Esophagus muscularis mucosa (tissue), 4 donors: Measurements from ENCODE around the gene ATP10A. TPM values are rescaled to one million over a fixed set of nuclear protein-coding genes. Genes with fewer than 3 reads are reported as not detected.

Source experiments
- DNase-seq: peaks from one replicate; pipeline ENCODE4 v3.0.0-alpha.2; 2017; ENCODE audit errors: extremely low spot score
- H3K27ac ChIP-seq, 4 donors: fragments of 200-600 bp; sonication (generic); replicated peaks in 1 of 4; 1 replicate in 3 of 4; 2 replicates in 1 of 4; pipeline ENCODE4 v1.5.1; 2016 to 2019; ENCODE audit warnings: mild to moderate bottlenecking in 1 of 4
- H3K27me3 ChIP-seq, 4 donors: fragments of 200-600 bp; sonication (generic); one replicate each; pipeline versions ENCODE4 v1.5.1 to v1.6.0; 2016 to 2019
- H3K36me3 ChIP-seq, 4 donors: fragments of 200-600 bp; sonication (generic); one replicate each; pipeline ENCODE4 v1.5.1; 2016 to 2019
- H3K4me1 ChIP-seq, 4 donors: fragments of 200-600 bp; sonication (generic); one replicate each; pipeline ENCODE4 v1.5.1; 2016 to 2019
- H3K4me3 ChIP-seq, 4 donors: fragments of 200-600 bp; sonication (generic); 1 replicate in 2 of 4; 2 replicates in 2 of 4; pipeline ENCODE4 v1.5.1; 2016 to 2019; ENCODE audit warnings: mild to moderate bottlenecking in 4 of 4, moderate library complexity in 1 of 4
- H3K9me3 ChIP-seq, 4 donors: fragments of 200-600 bp; sonication (generic); 1 replicate in 3 of 4; 2 replicates in 1 of 4; pipeline ENCODE4 v1.5.1; 2016 to 2019
- EP300 ChIP-seq: sonication (generic); formaldehyde crosslinking; IDR thresholded peaks from one replicate; pipeline ENCODE4 v1.6.1; 2017; ENCODE audit warnings: antibody characterized with exemption
- POLR2A ChIP-seq: fragments of 450-650 bp; IDR thresholded peaks from one replicate; pipeline ENCODE4 v1.6.1; 2017; ENCODE audit warnings: antibody characterized with exemption, moderate library complexity, mild to moderate bottlenecking, low read depth
- POLR2AphosphoS5 ChIP-seq, 2 donors: sonication (generic); formaldehyde crosslinking; IDR thresholded peaks; one replicate each; pipeline ENCODE4 v1.6.1; 2017; ENCODE audit warnings: antibody characterized with exemption in 2 of 2
- WGBS: methylation state at CpG from one replicate; pipeline ENCODE4 v1.1.5; 2018; 5-methylcytosine and 5-hydroxymethylcytosine counted together
- intact Hi-C: fragments of 100-400 bp; cut with DNase I; formaldehyde crosslinking; loops from one replicate; pipeline ENCODE4 v1.15.1; 2023
- total RNA-seq, 4 donors: library from RNA; depleted of rRNA; stranded (reverse); fragments of >200 nt; gene quantifications; one replicate each; pipeline versions ENCODE4 v1.1.0 to v1.2.1, GENCODE V29; 2016
- TF ChIP-seq, protein P1 (sequence below), 3 experiments: fragments of 200-600 bp in 2 of 3; fragments of 450-650 bp in 1 of 3; sonication (generic) in 2 of 3; IDR thresholded peaks; one replicate each; pipeline ENCODE4 v1.5.1; 2017 to 2019; ENCODE audit warnings: antibody characterized with exemption in 3 of 3, mild to moderate bottlenecking in 2 of 3, moderate library complexity in 1 of 3

The ATP10A gene
- total RNA-seq, 4 donors from 2014 or later, result 23.9 to 51.9 (median 32.6) TPM

DNA sequence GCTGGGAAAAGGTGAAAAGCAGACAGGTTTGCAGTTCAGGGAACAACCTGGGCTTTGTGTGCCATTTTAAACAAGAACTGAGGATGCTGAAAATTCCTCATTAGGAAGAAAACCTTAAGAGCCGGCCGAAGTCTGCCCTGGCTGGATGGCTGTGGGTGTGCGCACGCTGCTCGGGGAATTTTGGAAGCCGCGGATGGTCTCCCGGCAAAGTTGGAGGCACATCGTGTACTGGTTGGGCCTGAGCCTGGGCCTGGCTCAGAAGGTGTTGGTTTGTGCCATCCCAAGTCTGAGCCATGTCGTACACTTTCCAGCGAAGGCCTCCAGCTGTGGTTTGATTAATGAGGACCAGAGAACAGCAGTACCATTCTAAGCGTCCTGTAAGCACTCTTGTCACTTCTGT lies 188.2 kb downstream of the ATP10A start:
- H3K4me1 ChIP-seq, result peaks cover 19 to 88% (median 71%) of the 10 kb centered on the region in 4 donors
- WGBS, result 46% methylated on average over 10 of the region's 12 CpGs
- peak overlapping the region; percentile 85 to 94 (median 90) for H3K27ac ChIP-seq
- DNase-seq, result peak; percentile 94
- no peaks in the 10 kb centered on the region for H3K27me3 ChIP-seq
- peaks cover 0 to 21% (median 11%) of the 10 kb centered on the region in 4 donors for H3K36me3 ChIP-seq
- TF ChIP-seq EP300 (peak; percentile 93), POLR2AphosphoS5 (IDR thresholded peaks at IDR 0.05) (peak; percentile 90 to 94), POLR2A (no peak)
- TF ChIP-seq, protein P1, sequence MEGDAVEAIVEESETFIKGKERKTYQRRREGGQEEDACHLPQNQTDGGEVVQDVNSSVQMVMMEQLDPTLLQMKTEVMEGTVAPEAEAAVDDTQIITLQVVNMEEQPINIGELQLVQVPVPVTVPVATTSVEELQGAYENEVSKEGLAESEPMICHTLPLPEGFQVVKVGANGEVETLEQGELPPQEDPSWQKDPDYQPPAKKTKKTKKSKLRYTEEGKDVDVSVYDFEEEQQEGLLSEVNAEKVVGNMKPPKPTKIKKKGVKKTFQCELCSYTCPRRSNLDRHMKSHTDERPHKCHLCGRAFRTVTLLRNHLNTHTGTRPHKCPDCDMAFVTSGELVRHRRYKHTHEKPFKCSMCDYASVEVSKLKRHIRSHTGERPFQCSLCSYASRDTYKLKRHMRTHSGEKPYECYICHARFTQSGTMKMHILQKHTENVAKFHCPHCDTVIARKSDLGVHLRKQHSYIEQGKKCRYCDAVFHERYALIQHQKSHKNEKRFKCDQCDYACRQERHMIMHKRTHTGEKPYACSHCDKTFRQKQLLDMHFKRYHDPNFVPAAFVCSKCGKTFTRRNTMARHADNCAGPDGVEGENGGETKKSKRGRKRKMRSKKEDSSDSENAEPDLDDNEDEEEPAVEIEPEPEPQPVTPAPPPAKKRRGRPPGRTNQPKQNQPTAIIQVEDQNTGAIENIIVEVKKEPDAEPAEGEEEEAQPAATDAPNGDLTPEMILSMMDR (IDR thresholded peaks at IDR 0.05), result no peak
- H3K9me3 ChIP-seq, result no peaks in the 10 kb centered on the region
- H3K4me3 ChIP-seq, result no peak overlapping the region
- intact Hi-C loops, result loop anchor here (2.0 to 5.0 kb wide), 2 partner anchors 62 to 117 kb away; no protein-coding TSS in a partner anchor

DNA sequence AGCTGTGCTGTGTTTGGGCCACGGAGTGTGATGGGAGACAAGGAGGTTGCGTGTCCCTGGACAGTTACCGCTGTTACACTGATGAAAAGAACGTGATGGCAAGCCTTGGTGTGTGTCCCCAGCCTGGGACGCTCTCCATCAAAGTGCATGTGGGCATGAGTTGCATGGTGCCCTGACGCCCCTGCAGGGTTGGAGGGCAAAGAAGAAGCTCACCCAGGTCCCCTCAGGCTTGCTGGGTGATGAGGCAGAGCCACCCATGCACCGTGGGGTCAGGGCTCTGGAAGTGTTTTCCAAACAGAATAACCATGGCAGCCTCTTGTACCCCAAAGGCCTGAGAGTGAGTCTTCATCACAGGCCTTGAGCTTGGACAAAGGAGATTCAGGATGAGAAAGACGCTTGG lies 189.2 kb downstream of the ATP10A start:
- Histone ChIP-seq H3K9me3 (no peaks in the 10 kb centered on the region), H3K4me1 (peaks cover 21 to 98% (median 79%) of the 10 kb centered on the region in 4 donors), H3K36me3 (peaks cover 0 to 12% (median 4%) of the 10 kb centered on the region in 4 donors), H3K4me3 (no peak overlapping the region), H3K27me3 (no peaks in the 10 kb centered on the region), H3K27ac (peak overlapping the region; percentile 85 to 94 (median 90))
- intact Hi-C loops, result loop anchor here (2.0 to 5.0 kb wide), 2 partner anchors 63 to 118 kb away; no protein-coding TSS in a partner anchor
- TF ChIP-seq, protein P1 (IDR thresholded peaks at IDR 0.05), result no peak
- TF ChIP-seq POLR2AphosphoS5 (IDR thresholded peaks at IDR 0.05) (no peak), POLR2A (no peak), EP300 (no peak)
- WGBS, result 93% methylated on average over 1 of the region's 8 CpGs
- no peak for DNase-seq

DNA sequence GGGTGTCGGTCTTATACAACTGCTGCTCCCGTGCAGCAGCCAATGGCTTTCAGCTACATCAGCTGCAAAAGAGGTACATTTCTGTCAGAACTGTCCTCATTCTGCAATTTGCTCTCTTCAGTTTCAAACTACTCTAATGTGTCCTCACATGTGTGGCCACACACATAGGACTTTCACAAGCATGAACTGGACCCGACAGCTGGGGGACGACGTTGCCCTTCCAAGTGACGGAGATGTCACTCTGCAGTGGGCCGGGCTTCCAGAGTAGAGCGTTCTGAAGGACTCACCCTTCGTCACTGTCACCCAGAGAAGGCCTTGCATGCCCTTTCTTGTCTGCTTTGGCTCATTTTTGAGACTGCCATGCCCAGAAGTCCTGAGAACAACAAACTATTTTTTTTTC lies 189.8 kb downstream of the ATP10A start:
- Histone ChIP-seq H3K27ac (peak overlapping the region; percentile 85 to 94 (median 90)), H3K9me3 (no peaks in the 10 kb centered on the region), H3K4me1 (peaks cover 21 to 98% (median 84%) of the 10 kb centered on the region in 4 donors), H3K27me3 (no peaks in the 10 kb centered on the region), H3K4me3 (no peak overlapping the region), H3K36me3 (peaks cover 0 to 7% (median under 1%) of the 10 kb centered on the region in 4 donors)
- no peak for TF ChIP-seq POLR2A
- TF ChIP-seq, protein P1 (IDR thresholded peaks at IDR 0.05), result no peak
- no peak for TF ChIP-seq POLR2AphosphoS5 (IDR thresholded peaks at IDR 0.05)
- no peak for TF ChIP-seq EP300
- WGBS, result 69% methylated on average over 9 of the region's 9 CpGs
- intact Hi-C loops, result loop anchor here (5.0 kb wide), 1 partner anchor 119 kb away; no protein-coding TSS in a partner anchor
- DNase-seq, result no peak

DNA sequence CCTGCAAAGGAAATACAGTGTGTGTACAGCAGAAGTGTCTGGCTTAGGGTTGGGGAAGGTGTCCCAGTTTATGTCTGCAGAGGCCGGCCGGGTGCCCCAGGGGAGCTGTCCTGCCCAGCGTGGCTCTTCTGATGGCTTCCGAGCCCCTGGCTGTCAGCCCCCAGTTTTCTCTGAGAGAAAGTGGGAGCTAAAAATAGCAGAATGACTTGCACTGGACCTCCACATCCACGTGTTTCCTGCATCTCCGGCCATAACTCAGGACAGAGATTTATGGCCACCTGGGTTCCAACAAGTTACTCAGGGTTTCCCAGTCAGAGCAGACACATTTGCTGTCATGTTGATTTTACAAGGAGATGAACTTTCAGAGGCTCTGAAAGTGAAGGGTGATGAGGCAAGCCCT lies 192.0 kb downstream of the ATP10A start:
- Histone ChIP-seq H3K4me3 (peak overlapping the region in 3 of 4 donors; percentile 27 to 39 (median 28)), H3K27ac (peak overlapping the region; percentile 85 to 94 (median 90)), H3K36me3 (no peaks in the 10 kb centered on the region), H3K9me3 (no peaks in the 10 kb centered on the region), H3K27me3 (no peaks in the 10 kb centered on the region), H3K4me1 (peaks cover 21 to 83% (median 79%) of the 10 kb centered on the region in 4 donors)
- 0% methylated on average over 5 of the region's 6 CpGs for WGBS
- peak; percentile 59 to 72 for TF ChIP-seq POLR2AphosphoS5 (IDR thresholded peaks at IDR 0.05)
- peak; percentile 38 for TF ChIP-seq EP300
- TF ChIP-seq, protein P1 (IDR thresholded peaks at IDR 0.05), result no peak
- TF ChIP-seq POLR2A, result no peak
- DNase-seq, result no peak
- intact Hi-C loops, result loop anchor here (5.0 kb wide), 1 partner anchor 121 kb away; no protein-coding TSS in a partner anchor
